NCI-H1092 (cell line): Measurements from ENCODE around the gene KRTAP10-5.
"Not testable (repeated sequence)": the region's sequence is repeated elsewhere in the genome, so short reads cannot be mapped to it uniquely, and the experiment has no call there.

Source experiments
- DNase-seq: peaks from one replicate; lab custom pipeline; 2025; lab: John Stamatoyannopoulos, UW

Gene KRTAP10-5

GRCh38 chr21:44571844-44572782 is 8.3 kb downstream of the KRTAP10-5 start:
- no peak for DNase-seq

DNA sequence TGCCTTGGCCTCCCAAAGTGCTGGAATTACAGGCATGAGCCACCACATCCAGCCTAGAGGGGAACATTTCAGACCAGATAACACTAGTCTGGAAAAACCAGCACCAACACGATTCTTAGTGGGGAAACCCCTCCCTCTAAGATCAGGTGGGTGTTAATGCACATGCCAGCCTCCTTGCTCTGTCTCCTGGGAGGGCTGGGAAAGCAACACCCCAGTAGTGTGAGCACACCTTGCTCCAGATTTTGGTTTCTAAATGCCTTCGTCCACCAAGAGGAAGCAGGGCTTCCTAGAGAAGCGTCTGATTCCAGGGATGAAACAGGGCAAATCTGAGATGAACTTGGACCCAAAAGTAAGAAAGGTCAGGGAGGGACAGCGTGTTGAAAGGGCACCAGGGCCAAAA is 9.1 kb downstream of the KRTAP10-5 start:
- DNase-seq: no peak

DNA sequence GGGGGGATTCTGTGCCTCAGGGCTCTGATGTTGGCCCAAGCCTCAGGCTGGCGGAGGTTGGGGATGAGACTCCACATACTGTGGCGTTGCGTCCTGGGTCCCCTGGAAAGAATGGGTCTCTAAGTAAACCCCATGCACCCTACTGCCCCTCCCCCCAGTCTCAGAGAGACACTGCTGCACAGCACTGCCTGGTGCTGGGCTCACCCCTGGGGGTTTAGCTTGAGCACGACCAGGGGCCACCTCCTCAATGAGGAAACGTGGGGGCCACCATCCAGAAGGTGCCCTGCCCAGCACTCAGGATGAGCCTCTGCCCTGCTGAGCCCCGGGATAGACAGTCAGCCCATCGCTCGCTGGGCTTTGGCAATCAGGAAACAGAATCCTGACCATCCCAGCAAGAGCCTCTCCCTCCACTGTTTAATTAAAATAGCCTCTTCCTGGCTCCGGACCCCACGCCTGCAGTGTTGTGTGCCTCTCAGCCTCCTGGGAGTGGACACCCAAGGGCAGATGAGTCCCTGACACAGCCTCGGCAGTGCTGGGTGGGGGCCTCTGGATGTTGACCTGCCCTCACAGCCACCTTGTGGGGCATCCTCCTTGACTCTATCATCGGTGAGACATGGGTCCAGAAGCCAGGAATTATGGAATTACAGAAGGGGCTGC is 10.4 kb downstream of the KRTAP10-5 start:
- no peak for DNase-seq

- peak; percentile 10 for DNase-seq
These were observed 11.5 kb downstream of the KRTAP10-5 start for GRCh38 chr21:44568667-44569556.

- no peak for DNase-seq
These were observed 12.1 kb downstream of the KRTAP10-5 start for GRCh38 chr21:44568261-44568660.

DNA sequence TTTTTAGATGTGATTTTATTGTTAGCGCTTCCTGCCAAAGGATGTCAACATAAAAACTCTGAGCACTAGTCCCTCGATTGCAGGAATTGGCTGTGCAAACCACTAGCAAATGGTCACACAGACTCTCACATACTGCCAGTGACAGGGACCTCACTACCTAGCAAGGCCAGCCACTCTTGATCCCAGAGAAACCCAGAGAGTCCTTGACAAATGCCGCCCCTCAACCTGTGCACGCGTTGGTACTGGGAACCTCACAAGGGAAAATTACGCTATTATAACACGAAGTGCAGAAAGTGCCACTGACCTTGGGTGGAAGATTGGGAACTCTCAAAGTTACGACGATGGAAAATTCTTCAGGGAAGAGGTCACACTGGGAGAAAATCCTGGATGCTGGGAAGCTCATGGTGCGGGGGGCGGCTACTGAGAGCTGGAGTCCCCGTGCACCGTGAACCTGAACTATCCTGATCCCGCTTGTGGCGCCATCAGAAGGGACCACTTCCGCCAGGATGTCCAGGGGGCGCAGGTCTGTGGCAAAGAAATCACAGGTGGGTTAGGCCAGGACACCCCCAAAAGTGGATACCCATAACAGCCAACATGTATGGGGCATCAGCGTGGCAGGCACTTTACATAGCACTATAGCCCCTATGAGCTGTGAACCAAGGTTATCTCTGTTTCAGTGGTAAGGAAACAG is 12.8 kb downstream of the KRTAP10-5 start:
- no peak for DNase-seq

DNA sequence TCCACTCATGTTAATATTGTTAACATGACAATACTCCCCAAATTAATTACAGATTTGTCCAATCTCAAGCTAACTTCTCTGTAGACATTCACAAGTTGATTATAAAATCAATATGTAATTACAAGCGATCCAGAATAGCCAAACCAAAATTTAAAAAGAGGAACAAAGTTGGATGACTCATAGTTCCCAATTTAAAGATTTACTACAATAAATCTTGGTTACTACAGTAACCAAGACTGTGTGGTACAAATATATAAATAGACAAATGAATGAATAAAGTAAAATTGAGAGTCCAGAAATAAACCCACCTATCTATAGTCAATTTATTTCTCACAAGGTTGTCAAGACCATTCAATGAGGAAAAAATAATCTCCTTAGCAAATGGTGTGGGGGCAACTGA is 14.0 kb downstream of the KRTAP10-5 start:
- DNase-seq: no peak

DNA sequence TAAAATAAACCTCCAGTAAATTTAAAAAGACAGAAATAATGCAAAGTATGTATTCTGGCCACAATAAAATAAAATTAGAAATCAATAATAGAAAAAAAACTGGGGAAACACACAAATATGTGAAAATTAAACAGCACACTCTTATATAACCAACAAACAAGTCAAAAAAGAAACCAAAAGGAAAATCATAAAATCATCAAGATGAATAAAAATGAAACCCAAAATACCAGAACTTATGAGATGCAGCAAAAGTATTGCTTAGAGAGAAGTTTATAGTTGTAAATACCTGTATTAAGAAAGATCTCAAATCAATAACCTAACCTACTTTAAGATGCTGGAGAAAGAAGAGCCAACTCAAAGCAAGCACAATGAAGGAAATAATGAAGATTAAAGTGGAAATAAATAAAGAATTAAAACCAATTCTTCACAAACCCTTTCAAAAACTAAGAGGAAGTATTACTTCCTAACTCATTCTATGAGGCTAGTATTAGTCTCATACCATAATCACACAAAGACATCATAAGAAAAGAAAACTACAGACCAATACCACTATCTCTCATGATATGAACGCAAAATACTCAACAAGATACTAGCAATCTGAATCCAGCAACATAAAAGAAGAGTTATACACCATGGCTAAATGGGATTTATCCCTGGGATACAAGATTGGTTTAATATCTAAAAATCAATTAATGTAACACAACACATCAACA is 15.4 kb downstream of the KRTAP10-5 start:
- no peak for DNase-seq

GRCh38 chr21:44564099-44564498 is 16.3 kb downstream of the KRTAP10-5 start:
- DNase-seq: no peak

DNA sequence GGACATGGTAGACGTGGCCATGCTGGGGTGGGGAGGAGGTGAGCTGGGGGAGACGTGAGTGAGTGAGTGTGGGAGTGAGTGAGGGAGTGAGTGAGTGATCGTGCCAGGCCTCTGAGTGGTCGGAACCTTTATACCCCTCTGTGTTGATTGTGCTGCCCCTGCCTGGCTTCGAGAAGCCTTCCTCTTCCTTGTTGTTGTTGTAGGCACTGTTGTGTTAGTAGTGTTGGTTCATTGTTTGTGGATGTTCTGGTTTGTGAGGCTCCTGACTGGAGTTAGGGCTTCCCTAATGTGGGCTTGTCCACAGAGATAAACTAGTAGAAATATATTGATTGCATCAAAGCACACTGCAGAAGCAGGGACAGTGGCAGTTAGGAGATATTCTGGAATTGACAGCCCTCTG is 21.7 kb downstream of the KRTAP10-5 start, which contains the start of gene KRTAP10-3:
Gene KRTAP10-3, minus strand, starts transcription at position 101 of the 400 bp plus-strand sequence. Its CDS starts 80 bp downstream, at position 21.
- no peak for DNase-seq

DNA sequence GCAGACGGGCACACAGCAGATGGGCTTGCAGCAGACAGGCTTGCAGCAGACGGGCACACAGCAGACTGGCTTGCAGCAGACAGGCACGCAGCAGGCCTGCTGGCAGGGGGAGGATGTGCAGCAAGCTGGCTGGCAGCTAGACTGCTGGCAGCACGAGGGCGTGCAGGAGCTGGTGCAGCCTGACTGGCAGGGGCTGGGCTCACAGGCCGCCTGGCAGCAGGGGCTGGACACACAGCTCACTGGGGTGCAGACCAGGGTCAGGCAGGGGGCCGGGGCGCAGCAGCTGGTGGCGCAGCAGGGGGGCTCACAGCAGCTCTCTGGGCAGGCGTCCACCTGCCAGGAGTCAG is 22.1 kb downstream of the KRTAP10-5 start:
- DNase-seq: not testable (repeated sequence)

DNA sequence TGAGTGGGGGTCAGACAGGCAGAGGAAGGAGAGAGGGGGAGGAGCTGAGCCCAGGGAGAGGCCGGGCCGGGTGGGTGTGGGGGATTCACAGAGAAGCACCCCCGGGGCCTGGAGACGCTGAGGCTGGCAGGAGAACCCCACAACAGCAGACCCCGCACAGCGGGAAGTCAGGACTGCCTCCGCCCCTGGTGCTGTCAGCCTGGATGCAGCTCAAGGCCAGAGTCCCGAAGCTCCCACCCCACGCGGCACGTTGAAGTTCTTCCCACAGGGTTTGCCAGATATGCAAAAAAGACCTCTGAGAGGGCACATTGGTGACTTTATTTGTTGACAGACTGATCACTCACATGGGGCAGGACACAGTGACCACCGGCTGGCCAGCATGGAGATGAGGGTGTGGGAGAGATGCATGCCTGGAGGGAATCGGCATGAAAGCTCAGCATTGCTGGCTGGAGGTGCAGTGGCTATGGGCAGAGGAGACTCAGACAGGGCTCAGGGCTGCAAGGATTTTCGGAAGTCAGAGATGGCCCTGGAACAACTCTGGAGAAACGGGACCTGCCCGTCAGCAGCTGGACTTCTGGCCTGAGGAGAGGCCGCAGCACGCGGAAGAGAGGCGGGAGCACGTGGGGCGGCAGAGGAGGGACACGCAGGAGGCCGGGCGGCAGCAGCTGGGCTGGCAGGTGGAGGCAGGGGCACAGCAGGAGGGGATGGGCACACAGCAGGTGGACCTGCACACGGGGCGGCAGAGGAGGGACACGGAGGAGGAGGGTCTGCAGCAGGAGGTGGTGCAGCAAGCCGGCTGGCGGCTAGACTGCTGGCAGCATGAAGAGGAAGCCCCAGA is 22.7 kb downstream of the KRTAP10-5 start:
- no peak for DNase-seq

GRCh38 chr21:44556879-44557278 is 23.5 kb downstream of the KRTAP10-5 start:
- DNase-seq: peak; percentile 18

- no peak for DNase-seq
These were observed 25.1 kb downstream of the KRTAP10-5 start for GRCh38 chr21:44555200-44555875.

DNA sequence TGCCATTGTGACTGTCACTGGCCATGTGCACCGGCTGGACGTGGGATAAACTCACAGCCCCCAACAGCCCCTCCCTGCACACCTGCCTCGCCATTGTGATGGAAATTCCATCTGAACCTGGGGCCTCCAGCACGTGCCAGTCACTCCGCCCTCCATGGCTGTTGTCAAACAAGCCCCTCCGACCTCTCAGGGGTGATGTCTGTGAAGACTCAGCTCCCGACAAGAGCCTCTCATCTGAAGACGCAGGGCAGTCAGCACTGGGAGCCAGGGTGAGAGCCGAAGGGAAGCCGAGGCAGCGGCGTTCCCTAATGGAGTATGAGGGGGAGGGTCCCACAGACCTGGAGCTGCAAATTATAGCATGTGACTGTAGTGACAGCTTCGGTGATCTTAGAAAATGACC is 27.7 kb downstream of the KRTAP10-5 start:
- no peak for DNase-seq

GRCh38 chr21:44552136-44552535 is 28.3 kb downstream of the KRTAP10-5 start:
- no peak for DNase-seq

- DNase-seq: peak; percentile 27
These were observed 29.0 kb downstream of the KRTAP10-5 start, which contains the start of gene KRTAP10-2 for GRCh38 chr21:44551340-44551961. TSS of gene KRTAP10-2 (minus strand) at chr21:44551505. CDS start at chr21:44551458, 47 bp downstream.

DNA sequence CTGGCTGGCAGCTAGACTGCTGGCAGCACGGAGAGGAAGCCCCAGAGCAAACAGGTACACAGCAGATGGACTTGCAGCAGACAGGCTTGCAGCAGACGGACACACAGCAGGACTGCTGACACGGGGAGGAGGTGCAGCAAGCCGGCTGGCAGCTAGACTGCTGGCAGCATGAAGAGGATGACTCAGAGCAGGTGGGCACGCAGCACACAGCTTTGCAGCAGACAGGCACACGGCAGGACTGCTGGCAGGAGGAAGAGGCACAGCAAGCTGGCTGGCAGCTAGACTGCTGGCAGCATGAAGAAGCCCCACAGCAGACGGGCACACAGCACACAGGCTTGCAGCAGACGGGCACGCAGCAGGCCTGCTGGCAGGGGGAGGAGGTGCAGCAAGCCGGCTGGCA is 29.6 kb downstream of the KRTAP10-5 start:
- no peak for DNase-seq

GRCh38 chr21:44550285-44550684 is 30.1 kb downstream of the KRTAP10-5 start:
- DNase-seq: not testable (repeated sequence)
